ENCODE data around the gene APMAP. TPM values are rescaled to one million over a fixed set of nuclear protein-coding genes. Genes with fewer than 3 reads are reported as not detected.

APMAP gene, protein sequence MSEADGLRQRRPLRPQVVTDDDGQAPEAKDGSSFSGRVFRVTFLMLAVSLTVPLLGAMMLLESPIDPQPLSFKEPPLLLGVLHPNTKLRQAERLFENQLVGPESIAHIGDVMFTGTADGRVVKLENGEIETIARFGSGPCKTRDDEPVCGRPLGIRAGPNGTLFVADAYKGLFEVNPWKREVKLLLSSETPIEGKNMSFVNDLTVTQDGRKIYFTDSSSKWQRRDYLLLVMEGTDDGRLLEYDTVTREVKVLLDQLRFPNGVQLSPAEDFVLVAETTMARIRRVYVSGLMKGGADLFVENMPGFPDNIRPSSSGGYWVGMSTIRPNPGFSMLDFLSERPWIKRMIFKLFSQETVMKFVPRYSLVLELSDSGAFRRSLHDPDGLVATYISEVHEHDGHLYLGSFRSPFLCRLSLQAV
- 10 to 100 TPM in 11 of 12 donors, not detected in 1; 39.8 to 71.9 (median 46.5) TPM for polyA plus RNA-seq (ENCODE audit: insufficient read length in 12 of 12)
- long read RNA-seq, donor 1, transcript APMAP-201 (9 exons, 2,430 nt) = major isoform, 29 of 34 reads
- long read RNA-seq, donor 1, partial matches to known transcripts = 5 of 34 reads
- long read RNA-seq, donor 1, other reads (novel, unspliced or antisense) = 0 of 34 reads
- long read RNA-seq, donor 2, transcript APMAP-201 (9 exons, 2,430 nt) = major isoform, 24 of 24 reads
- long read RNA-seq, donor 2, partial matches to known transcripts = 0 of 24 reads
- long read RNA-seq, donor 2, other reads (novel, unspliced or antisense) = 0 of 24 reads
- long read RNA-seq, donor 3, transcript APMAP-201 (9 exons, 2,430 nt) = major isoform, 7 of 7 reads
- long read RNA-seq, donor 3, partial matches to known transcripts = 0 of 7 reads
- long read RNA-seq, donor 3, other reads (novel, unspliced or antisense) = 0 of 7 reads
- long read RNA-seq, donor 4, transcript APMAP-201 (9 exons, 2,430 nt) = major isoform, 5 of 5 reads
- long read RNA-seq, donor 4, partial matches to known transcripts = 0 of 5 reads
- long read RNA-seq, donor 4, other reads (novel, unspliced or antisense) = 0 of 5 reads
- long read RNA-seq, donor 5, transcript APMAP-201 (9 exons, 2,430 nt) = major isoform, 32 of 134 reads
- long read RNA-seq, donor 5, partial matches to known transcripts = 101 of 134 reads
- long read RNA-seq, donor 5, other reads (novel, unspliced or antisense) = 0 of 134 reads
- long read RNA-seq, donor 6, transcript APMAP-201 (9 exons, 2,430 nt) = major isoform, 13 of 13 reads
- long read RNA-seq, donor 6, partial matches to known transcripts = 0 of 13 reads
- long read RNA-seq, donor 6, other reads (novel, unspliced or antisense) = 0 of 13 reads
- long read RNA-seq, donor 7, transcript APMAP-201 (9 exons, 2,430 nt) = major isoform, 7 of 7 reads
- long read RNA-seq, donor 7, partial matches to known transcripts = 0 of 7 reads
- long read RNA-seq, donor 7, other reads (novel, unspliced or antisense) = 0 of 7 reads
- long read RNA-seq, donor 8, transcript APMAP-201 (9 exons, 2,430 nt) = major isoform, 19 of 19 reads
- long read RNA-seq, donor 8, partial matches to known transcripts = 0 of 19 reads
- long read RNA-seq, donor 8, other reads (novel, unspliced or antisense) = 0 of 19 reads
- long read RNA-seq, donor 9, transcript APMAP-201 (9 exons, 2,430 nt) = major isoform, 5 of 5 reads
- long read RNA-seq, donor 9, partial matches to known transcripts = 0 of 5 reads
- long read RNA-seq, donor 9, other reads (novel, unspliced or antisense) = 0 of 5 reads
- long read RNA-seq, donor 10, transcript APMAP-201 (9 exons, 2,430 nt) = major isoform, 19 of 19 reads
- long read RNA-seq, donor 10, partial matches to known transcripts = 0 of 19 reads
- long read RNA-seq, donor 10, other reads (novel, unspliced or antisense) = 0 of 19 reads
- long read RNA-seq, donor 11, transcript APMAP-201 (9 exons, 2,430 nt) = major isoform, 18 of 18 reads
- long read RNA-seq, donor 11, partial matches to known transcripts = 0 of 18 reads
- long read RNA-seq, donor 11, other reads (novel, unspliced or antisense) = 0 of 18 reads

DNA sequence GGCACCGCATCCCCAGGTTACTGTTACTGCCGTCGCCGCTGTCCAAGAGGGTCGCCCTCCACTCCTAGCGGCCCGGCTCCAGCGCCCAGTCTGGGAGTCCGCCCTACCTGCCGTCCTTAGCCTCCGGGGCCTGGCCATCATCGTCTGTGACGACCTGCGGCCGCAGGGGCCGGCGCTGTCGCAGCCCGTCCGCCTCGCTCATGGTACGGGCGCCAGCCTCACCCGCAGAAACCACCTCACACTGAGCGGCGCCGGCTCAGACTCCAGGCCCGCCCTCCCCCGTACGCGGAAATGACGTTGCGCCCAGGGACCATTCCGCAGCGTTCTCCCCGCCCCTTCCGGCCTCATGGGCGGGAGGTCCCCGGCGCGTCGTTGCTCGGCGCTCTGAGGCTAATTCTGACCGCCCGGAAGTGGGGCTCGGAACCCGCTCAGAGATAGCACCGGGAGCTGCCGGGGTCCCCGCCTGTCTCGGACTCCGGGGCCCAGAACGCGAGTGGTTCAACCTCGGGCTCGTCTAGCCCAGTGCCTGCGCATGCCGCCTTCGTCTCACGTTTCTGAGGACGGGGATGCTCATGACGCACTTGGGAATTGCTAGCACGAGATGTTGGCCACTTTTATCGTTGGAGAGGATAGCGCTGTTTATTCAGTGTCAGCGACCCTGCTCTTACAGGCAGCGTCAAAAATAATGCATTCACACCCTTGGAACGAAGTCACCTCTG lies at the start of gene APMAP:
APMAP (minus strand) TSS at position 265 of the 719 bp plus-strand sequence; CDS start at position 202, 63 bp downstream.
- peak; percentile 97 for DNase-seq

DNA sequence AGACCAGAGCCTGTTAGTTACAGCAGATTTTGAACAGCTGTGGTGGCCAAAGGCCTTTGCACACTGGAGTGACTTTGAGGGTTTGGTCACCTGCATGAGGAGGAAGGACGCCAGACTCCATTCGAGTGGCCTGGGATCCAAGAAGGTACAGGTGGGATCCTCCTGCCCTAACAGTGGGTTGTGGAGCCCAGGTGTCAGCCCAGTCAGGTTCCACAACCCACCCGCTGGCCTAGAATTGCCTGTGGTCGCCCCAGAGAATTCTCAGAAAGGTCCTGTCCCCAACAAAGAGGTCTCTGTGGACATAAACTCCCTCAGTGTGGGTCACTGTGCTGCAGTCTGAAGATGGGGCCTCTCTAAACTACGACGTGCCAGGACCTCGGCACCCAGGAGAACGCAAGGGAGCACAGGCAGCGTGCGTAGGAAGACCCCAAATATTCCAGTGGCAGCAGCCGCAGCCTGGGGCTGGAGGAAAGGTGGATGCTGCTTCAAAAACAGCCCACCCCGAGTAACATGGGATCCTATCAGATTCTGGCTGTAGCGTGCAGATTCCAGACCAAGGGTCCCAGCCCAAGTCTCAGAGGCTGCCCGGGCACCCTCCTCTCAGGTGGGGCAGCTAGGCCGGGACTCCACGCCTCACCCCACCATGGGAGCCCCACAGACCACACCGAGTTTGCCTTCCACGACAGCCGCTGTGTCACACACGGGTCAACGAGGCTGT lies 49.4 kb upstream of the APMAP start:
- no peak for DNase-seq

DNA sequence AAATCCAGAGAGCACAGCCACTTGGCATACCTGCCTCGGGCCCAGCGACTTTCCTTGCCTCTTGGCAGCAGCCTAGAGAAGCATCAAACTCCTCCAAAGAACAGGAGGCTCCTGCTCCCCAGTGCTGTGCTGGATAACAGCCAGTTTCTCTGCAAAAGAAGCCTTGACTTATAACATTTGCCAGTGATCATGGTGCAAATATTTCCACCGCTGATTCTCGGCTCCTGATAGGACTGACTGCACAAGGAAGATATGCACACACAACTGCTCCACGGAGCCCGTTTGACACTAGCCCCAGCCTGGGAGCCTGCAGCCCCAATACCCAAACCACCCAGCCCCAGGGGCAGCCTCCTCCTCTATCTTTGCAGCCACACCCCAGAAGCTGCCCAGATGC lies 47.9 kb upstream of the APMAP start:
- peak; percentile 74 for DNase-seq

DNA sequence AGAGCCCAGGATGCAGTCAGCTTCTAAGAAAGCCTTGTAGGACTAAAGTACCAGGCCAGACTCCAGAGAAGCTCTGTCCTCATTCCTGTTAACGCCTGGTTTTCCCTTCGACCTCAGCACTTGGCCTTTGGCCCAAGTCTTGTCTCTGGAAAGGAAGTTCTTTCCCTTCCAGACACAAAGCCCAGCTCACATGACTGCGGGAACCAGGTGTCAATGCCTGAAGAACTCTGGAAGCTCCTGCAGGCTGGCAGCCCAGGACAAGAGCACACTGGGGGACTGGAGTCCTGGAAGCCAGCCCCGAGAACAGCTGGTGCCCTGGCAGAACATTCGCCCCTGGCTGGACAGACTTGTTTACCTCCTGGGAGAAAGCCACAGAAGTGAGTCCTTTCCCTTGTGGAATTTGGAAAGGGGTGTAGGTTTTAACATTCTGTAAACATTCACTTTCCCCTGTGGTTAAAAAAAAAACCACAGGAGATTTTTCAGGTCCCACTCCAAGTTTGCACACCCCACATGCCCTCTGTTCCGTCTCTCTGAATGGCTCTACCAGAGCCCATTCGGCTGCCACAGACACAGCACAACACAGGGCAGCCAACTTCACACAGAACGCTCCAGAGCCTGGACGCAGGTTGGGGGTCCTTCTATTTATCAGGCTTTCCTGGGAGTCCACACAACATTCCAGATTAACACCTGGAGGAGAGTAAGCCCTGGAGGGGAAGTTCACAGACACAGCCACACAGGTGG lies 47.3 kb upstream of the APMAP start:
- peak; percentile 87 for DNase-seq

DNA sequence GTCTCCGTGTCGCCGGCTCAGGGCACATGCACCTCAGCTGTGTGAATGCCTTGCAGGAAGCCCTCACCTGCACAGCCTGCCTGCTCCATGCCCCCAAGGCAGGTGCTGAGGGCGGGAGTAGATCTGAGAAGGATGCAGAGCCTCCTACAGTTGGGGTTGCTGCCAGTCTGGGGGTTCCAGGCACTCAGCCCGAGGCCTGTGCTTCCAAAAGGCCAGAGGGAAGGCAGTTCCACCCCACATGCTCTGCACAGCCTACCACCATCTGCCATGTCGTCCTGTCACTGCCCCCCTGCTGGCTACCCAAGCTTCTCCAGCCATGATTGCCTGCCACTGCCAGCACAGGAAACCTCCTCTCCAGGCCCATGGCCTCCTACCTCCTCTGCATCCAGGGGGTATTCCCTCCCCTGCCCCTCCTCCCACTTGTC lies 46.1 kb upstream of the APMAP start:
- no peak for DNase-seq

DNA sequence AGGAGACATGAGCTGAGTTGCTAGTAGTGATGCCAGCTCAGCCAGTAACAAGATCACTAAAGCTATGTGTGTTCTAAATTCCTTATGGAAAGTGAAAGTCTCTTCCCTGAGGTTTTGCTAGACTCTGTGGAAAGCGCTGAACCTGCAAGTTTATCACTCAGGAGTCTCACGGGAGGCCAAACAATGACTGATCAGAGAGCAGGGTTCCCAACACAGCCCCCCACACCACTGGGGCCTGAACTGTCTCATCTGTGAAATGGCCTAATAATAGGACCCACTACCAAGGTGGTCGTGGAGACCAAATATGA lies 45.5 kb upstream of the APMAP start:
- DNase-seq = no peak

DNA sequence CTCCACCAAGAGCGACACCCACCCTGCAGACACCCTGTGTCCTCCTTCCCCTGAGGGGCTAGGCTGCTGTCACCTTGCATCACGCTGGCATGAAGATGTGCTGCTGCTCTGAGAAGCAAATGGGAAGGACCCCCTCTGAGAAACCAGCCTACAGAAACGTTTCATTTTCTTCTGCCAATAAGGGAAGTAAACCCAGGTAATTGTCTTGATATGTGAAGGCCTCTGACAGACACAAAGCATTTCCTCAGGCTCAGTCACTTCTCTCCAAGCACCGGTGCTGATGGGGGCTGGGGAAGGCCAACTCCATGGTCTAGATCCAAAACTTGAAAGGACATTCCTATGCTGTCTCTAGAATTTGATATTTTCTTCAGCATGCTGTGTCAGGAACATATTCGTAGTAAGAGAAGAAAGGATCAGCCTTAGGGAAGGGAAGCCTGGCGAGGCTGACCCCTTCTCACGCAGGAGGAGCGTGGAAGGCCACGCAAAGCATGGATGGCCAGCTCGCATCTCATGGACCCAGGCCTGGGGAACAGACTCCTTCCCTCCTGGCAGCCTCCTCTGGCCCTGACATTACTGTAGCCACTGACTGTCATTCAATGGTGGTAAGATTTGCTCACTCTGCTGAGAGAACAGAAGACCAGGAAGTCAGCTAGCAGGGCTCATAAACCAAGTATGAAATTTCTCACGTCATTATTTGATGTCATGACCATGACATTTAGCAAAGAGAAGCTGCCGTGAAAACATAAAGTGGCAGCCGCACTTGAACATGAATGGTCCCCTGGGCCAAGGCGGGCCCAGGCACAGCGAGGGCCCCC lies 44.9 kb upstream of the APMAP start:
- no peak for DNase-seq

DNA sequence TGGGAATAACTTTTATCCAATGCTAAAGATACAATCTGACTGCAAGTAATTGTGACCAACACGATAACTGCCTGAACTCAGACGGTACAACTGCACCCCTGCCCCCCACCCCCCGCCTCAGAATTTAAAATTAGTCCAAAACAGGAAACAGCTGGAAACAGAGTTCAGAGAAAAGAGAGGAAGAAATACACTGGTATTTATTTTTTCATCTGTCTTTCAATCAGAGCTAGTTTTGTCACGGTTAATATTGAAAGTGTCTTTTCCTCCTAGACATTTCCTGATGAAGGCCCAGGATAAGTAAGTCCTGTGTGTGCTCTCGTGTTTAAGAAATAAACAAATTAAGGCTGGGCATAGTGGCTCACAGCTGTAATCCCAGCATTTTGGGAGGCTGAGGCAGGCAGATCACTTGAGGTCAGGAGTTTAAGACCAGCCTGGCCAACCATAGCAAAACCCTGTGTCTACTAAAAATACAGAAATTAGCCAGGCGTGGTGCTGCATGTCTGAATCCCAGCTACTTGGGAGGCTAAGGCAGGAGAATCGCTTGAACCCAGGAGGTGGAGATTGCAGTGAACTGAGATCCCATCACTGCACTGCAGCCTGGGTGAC lies 43.9 kb upstream of the APMAP start:
- no peak for DNase-seq

DNA sequence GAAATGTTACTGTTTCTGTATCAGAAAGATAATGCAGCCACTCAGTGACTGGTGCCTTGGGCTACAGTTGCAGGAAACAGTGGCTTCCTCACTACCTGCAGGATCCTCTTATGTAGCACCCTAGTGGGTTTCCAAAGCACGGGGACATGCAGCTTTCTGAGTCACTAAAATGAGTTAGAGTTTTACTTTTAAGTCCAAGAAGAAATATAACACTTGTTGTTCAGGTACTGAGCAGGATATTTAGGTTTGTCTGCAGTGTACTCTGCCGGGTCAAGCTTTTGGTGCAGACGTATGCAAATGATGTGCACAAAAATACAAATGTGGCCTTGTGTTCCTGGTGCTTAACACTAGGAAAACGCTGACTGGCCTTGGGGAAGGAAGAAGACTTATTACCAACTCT lies 43.4 kb upstream of the APMAP start:
- no peak for DNase-seq

DNA sequence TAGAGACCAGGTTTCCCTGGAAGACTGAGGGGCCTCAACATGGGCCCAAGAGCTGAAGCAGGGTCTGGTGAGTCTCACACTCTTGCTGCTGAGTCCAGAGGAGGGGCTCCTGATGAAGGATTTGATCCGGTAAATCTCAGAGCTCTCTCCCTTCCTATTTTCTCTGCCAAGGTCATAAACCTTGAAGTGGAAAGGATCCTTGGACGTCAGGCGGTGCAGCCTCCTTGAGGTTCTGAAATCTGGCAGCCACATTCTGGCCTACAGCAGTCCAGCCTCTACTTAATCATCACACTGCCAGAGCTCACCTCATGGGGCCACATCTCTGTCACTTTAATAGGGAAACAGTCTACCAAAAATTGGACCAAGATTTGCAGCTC lies 41.4 kb upstream of the APMAP start:
- DNase-seq = no peak

DNA sequence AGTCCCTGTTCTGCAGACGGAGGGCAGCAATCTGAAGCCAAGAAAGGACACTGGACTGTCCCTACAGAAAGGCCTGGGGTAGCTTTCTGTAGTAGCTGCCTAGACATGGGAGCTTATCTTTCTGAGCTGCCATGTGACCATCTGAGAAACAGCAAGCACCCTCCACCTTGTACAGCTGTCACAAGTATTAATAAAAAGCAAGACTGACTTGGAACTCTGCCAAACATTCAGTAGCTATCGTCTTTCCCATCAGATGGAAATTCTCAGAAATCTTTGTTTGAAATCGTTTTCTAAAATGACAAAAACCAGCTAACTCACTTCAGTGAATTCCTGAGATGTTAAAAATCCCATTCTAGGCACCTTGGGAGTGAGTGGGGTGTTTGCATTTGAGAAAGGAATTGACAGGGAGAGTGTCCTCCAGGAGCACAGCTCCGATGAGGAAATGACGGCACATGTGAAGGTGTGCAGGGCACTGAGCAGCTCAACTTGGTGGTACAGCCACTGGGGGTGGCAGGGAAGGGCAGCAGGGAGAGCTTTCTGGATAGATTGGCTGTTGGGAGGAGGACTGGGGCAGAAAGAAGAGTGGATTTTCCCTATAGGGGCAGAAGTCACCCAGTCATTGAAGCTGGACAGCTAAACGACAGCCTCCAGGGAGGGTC lies 40.8 kb upstream of the APMAP start:
- DNase-seq = no peak

DNA sequence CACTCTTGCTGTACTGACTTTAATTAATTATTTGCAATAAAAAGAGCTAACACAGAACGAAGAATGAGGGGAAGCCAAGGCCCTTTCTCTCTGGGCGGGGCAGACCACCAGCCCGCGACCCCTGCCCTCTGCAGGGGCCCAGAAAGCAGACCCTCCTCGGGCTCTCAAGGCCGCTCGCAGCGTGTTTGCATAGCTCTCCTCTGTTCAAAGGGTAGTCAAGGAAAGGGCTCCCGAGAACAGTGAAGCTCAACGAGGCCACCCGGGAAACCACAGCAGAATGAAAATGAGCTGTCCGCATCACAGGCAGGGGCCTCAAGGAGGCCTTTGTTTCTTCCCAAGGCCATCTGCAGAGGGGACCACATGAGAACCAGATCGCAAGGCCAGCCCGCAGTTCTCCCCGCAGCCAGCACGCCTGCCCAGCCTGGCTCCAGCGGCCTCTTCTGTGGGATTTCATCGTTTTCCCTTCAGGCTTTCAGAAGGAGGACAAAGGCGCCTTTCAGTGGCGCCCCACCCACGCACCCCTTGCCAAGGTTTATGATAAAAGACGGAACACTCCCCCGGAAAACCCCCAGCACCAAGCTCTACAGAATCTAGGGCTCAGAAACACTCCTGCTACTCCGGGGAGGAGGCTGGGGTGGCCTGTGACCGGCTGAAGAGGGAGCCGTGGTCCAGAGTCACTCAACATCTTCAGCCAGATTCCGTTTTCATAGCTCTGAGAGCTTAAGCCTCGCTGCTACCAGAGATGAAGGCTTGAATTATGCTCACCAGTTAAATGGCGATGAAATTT lies 40.1 kb upstream of the APMAP start:
- no peak for DNase-seq

DNA sequence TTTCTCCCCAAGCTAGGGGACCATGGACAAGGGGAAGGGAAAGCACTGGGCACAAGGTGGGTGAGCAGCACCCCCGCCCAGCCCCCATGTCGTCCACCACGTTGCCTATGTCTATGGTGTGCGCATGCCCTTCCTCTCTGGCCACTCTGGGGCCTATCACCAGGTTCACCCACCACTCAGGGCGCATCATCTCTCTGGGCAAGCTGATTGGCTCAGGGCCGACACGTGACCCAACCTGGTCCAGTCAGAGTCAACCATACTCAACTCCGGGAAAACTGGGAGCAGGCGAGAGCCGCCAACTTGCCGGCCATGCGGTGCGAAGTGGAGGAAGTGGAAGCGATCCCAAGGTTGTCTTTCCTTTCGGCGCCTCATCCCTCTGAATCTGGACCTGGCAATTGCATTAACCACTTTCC lies 39.5 kb upstream of the APMAP start:
- no peak for DNase-seq

DNA sequence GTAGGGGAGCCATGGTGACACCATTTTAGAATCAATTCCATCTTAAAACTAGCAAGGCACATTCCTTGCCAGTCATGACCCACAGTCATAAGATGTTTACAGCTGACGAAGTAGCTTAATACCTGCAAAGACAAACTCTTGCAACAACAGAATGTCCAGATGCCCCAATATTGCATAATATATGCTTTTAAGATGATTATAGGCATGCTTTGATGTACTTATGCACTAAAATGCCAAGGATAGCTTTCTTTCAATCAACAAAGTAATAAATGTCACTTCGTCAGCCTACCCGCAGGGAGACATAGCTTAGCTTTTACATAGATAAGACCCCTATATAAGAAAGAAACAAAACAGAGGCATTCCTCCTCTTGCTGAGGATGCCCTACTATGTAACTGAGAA lies 38.7 kb upstream of the APMAP start:
- no peak for DNase-seq

DNA sequence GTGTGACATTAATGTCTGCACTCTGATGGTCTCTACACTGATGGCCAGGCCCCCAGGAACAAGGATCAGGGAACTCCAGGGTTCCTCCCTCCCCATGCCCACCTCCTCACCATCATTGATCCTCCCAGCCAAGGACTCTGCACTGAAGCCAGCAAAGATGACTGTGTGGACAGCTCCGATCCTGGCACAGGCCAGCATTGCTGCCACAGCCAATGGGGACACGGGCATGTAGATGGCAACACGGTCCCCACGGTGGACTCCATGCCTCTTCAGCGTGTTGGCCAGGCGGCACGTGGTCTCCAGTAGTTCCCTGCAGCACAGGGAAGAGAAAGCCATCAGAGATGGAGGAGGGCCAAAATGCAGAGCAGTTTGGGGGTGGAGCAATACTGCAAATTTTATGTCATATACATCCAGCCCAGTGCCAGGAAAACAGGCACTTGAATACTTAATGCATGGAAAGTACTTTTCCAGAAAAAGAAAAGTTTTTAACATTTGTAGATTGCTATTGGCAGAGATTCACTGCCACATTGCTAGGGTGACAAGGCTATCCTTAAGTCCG lies 38.2 kb upstream of the APMAP start:
- DNase-seq = no peak

Data from muscle of arm (tissue), 14 donors.